Dendritic cell treated with granulocyte-macrophage colony-stimulating factor and Interleukin-4, amounts not matched to agents 40 ng/mL and 50 ng/mL, for 4 days (primary cell): Measurements from ENCODE around the gene YES1.
"Not testable (repeated sequence)": the region's sequence is repeated elsewhere in the genome, so short reads cannot be mapped to it uniquely, and the experiment has no call there.

Experiments used
- H3K27ac Mint-ChIP-seq: one replicate; pipeline ENCODE4 v1.8.0; 2022; ENCODE audit warnings: mild to moderate bottlenecking, mixed read lengths
- H3K27me3 Mint-ChIP-seq: one replicate; pipeline ENCODE4 v1.8.0; 2022; ENCODE audit warnings: mild to moderate bottlenecking, mixed read lengths
- H3K36me3 Mint-ChIP-seq: one replicate; pipeline ENCODE4 v1.8.0; 2022; ENCODE audit warnings: low read depth, mixed read lengths
- H3K4me1 Mint-ChIP-seq: one replicate; pipeline ENCODE4 v1.8.0; 2022; ENCODE audit warnings: low read depth, mixed read lengths
- H3K4me3 Mint-ChIP-seq: one replicate; pipeline ENCODE4 v1.8.0; 2022; ENCODE audit warnings: mild to moderate bottlenecking, moderate library complexity, mixed read lengths
- H3K9me3 Mint-ChIP-seq: one replicate; pipeline ENCODE4 v1.8.0; 2022; ENCODE audit warnings: mixed read lengths
- intact Hi-C: fragments of 100-400 bp; cut with micrococcal nuclease; formaldehyde crosslinking; loops from one replicate; pipeline ENCODE4 v1.15.0; 2022

YES1 gene

DNA sequence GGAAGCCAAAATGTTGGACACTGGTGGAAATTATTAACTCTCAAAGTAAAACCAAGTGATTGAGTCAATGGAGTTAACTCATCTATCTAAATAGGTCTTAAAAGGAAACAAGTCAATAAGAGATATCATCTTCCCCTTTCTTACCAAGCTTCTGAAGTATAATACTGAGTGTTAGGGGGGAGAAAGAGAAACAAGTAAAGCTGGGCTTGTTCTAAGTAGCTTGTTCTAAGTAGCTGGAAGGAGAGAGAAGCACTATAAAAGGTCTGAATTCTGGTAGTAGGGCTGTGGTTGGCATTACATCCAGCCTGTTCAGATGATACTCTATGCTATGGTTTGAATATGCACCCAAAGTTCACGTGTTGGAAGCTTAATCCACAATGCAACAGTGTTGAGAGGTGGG, 26.8 kb downstream of the YES1 start:
- H3K4me3 Mint-ChIP-seq: no peak overlapping the region
- H3K27ac Mint-ChIP-seq: no peak overlapping the region
- intact Hi-C loops: no loop called here
- no peaks in the 10 kb centered on the region for H3K4me1 Mint-ChIP-seq
- H3K36me3 Mint-ChIP-seq: no peaks in the 10 kb centered on the region
- peaks cover 52% of the 10 kb centered on the region for H3K27me3 Mint-ChIP-seq
- no peaks in the 10 kb centered on the region for H3K9me3 Mint-ChIP-seq

DNA sequence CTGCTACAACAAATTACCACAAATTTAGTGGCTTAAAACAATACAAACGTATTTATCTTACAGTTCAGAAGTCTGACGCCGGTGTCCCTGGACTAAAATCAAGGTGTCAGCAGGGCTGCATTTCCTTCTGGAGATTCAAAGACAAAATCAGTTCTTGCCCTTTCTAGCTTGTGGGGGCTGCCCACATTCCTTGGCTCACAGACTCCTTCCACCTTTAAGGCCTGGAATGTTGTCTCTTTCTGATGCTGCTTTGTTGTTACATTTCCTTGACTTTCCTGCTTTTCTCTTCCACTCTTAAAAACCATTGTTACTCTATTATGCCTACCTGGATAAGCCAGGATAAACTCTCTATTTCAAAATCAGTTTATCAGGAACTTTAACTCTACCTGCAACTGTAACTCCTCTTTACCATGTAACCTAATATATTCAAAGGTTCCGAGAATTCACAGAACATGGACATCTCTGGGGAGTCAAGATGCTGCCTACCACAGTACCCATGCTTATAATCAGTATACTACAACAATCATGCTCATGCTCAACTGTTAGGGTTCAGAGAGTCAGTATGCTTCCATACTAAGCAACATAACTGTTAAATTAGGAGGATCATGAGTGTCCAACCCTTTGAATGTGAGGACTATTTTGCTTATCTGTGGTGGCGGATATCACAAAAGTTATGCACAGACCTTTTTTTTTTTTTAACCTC, 27.4 kb downstream of the YES1 start:
- H3K36me3 Mint-ChIP-seq: no peaks in the 10 kb centered on the region
- H3K4me1 Mint-ChIP-seq: no peaks in the 10 kb centered on the region
- no peaks in the 10 kb centered on the region for H3K9me3 Mint-ChIP-seq
- H3K27ac Mint-ChIP-seq: no peak overlapping the region
- no peak overlapping the region for H3K4me3 Mint-ChIP-seq
- intact Hi-C loops: no loop called here
- H3K27me3 Mint-ChIP-seq: peaks cover 52% of the 10 kb centered on the region

DNA sequence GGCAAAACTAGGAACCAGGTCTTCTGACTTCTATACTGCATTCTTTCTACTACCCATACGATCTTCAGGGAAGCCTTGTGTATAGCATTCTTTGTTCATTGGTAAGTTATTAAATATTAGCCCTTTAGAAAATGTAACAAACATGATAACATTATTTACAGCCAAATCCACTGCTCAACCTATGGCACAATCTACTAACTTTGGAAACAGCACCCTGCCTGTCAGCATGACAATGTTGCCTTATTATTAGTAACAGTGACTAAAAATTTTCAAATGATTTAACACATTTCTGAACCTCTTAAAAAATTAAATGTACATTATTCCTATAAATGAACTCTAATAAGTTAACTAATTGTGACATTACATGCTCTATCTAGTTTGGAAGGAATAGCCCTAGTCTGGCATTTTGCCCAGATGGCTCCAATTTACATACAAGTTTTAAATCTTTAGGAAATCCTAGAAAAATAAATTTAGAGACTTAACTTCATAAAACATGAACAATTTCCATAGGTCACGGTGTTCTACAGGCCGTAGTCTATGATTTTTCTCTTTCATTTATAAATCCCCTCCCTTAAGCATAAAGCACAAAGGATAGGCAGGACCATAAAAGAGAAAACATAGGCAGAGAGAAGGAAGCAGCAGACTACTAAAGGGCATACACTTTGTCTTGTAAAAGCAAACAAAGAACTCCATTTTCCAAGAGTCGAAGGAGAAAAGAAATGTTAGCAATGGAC, 33.7 kb downstream of the YES1 start:
- no peak overlapping the region for H3K27ac Mint-ChIP-seq
- intact Hi-C loops: no loop called here
- H3K27me3 Mint-ChIP-seq: peaks cover 59% of the 10 kb centered on the region
- no peaks in the 10 kb centered on the region for H3K36me3 Mint-ChIP-seq
- H3K4me3 Mint-ChIP-seq: no peak overlapping the region
- H3K9me3 Mint-ChIP-seq: no peaks in the 10 kb centered on the region
- H3K4me1 Mint-ChIP-seq: no peaks in the 10 kb centered on the region

DNA sequence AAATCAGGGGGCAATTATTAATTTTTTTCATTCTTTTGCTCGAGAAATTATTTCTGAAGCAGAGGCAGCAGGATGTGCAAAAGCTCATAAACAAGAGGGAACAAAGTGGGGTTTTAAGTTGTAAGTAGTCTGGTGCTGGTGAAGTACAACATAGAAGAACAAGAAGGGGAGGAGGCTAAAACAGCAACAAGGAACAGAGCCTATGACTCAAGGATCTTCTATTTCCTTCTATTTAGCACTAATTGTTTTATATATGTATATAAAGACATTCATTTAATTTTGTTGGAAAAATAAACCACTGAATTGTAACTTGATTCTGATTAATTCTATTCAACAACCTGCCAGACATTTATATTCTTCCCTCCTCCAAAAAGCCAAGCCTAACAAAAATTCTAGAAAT, 35.0 kb downstream of the YES1 start:
- H3K4me3 Mint-ChIP-seq: no peak overlapping the region
- H3K9me3 Mint-ChIP-seq: no peaks in the 10 kb centered on the region
- H3K27me3 Mint-ChIP-seq: peaks cover 58% of the 10 kb centered on the region
- no peaks in the 10 kb centered on the region for H3K4me1 Mint-ChIP-seq
- H3K27ac Mint-ChIP-seq: no peak overlapping the region
- no peaks in the 10 kb centered on the region for H3K36me3 Mint-ChIP-seq
- intact Hi-C loops: no loop called here

DNA sequence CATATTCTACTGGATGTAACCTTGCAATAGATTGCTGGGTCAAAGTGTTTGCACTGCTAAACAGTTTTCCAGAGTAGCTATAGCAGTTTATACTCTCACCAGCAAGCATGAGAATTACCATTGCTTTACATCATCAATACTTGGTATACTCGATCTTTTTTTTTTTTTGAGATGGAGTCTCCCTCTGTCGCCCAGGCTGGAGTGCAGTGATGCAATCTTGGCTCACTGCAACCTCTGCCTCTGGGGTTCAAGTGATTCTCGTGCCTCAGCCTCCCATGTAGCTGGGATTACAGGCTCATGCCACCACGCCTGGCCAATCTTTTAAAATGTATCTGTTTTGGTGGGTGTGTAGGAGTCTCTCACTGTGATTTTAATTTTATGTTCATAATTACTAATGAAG, 36.0 kb downstream of the YES1 start:
- H3K9me3 Mint-ChIP-seq, H3K27ac Mint-ChIP-seq, H3K36me3 Mint-ChIP-seq, intact Hi-C loops, H3K4me1 Mint-ChIP-seq, H3K4me3 Mint-ChIP-seq: not testable (repeated sequence)
- H3K27me3 Mint-ChIP-seq: peaks cover 52% of the 10 kb centered on the region

DNA sequence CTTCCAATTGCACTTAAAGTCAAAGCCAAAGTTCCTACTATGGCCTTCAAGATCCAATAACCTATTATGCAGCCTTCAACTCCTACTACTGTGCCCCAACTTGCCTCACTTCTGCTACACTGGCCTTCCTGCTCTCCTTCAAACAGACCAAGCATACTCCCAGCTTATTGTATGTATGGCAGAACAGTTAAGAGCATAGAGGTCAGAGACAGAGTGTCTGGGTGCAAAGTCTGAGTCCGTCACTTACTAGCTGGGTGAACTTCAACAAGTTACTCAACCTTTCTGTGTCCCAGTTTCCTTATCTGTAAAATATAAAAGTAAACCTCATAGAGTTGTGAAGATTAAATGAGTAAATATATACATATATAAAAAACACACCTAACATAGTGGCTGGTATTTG, 37.2 kb downstream of the YES1 start:
- no peaks in the 10 kb centered on the region for H3K4me1 Mint-ChIP-seq
- H3K4me3 Mint-ChIP-seq: no peak overlapping the region
- H3K27me3 Mint-ChIP-seq: peaks cover 51% of the 10 kb centered on the region
- no peaks in the 10 kb centered on the region for H3K9me3 Mint-ChIP-seq
- no peak overlapping the region for H3K27ac Mint-ChIP-seq
- intact Hi-C loops: no loop called here
- no peaks in the 10 kb centered on the region for H3K36me3 Mint-ChIP-seq

DNA sequence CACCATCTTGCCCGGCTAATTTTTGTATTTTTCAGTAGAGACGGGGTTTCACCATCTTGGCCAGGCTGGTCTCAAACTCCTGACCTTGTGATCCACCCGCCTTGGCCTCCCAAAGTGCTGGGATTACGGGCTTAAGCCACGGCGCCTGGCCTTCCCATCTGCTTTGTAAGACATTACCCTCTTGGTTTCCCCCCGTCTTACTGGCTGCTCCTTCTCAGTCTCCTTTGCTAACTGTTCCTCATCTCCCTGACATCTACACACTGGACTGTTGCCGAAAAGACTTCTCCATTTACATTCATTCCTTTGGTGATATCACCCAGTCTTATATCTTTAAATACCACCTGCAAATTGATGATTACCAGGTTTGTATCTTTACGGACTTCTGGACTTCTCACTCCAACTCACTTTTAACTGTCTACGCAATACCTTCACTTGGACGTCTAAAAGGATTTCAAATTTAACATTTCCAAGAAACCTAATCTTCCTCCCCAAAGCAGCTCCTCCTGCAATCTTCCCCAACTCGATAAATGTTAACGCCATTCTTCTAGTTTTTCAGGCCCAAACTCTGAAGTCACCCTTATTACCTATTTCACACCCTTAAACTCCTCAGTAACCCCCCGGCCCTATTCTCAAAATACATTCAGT, 37.9 kb downstream of the YES1 start:
- no peaks in the 10 kb centered on the region for H3K36me3 Mint-ChIP-seq
- H3K27ac Mint-ChIP-seq: no peak overlapping the region
- no peak overlapping the region for H3K4me3 Mint-ChIP-seq
- intact Hi-C loops: no loop called here
- H3K4me1 Mint-ChIP-seq: no peaks in the 10 kb centered on the region
- peaks cover 48% of the 10 kb centered on the region for H3K27me3 Mint-ChIP-seq
- no peaks in the 10 kb centered on the region for H3K9me3 Mint-ChIP-seq

DNA sequence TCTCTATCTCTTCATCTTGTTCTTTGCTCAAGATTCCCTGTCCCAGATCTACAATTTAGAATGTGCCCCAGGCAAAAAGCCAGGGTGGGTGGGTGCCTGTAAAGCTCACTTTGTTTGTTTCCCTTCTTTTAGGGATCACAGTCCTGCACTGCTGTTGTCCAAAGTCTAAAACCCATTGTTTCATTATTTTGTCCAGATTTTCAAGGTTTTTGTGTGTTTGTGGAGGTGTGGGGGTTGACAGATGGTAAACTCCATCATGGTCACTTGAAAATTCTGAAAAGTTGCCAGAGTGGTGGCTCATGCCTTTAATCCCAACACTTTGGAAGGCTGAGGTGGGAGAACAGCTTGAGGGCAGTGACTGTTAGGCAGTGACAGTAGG, 41.5 kb downstream of the YES1 start:
- H3K9me3 Mint-ChIP-seq: no peaks in the 10 kb centered on the region
- H3K27me3 Mint-ChIP-seq: peaks cover 37% of the 10 kb centered on the region
- no peak overlapping the region for H3K4me3 Mint-ChIP-seq
- no peak overlapping the region for H3K27ac Mint-ChIP-seq
- intact Hi-C loops: no loop called here
- no peaks in the 10 kb centered on the region for H3K4me1 Mint-ChIP-seq
- H3K36me3 Mint-ChIP-seq: no peaks in the 10 kb centered on the region

DNA sequence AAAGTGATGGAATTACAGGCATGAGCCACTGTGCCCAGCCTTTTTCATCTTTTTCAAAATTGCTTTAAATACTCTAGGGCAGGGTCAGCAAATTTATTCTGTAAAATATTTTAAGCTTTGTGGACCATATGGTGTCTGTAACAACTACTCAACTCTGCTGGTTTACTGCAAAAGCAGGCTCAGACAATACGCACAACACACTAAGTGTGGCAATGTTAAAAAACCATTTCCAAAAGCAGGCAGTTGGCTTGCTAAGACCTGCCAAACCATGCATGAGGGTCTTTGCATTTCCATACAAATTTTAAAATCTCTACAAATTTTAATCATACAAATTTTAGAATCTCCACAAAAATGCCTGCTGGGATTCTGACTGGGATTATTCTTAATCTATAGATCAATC, 44.1 kb downstream of the YES1 start:
- Mint-ChIP-seq H3K27ac (no peak overlapping the region), H3K9me3 (no peaks in the 10 kb centered on the region), H3K4me1 (no peaks in the 10 kb centered on the region), H3K27me3 (peaks cover 35% of the 10 kb centered on the region), H3K4me3 (no peak overlapping the region), H3K36me3 (no peaks in the 10 kb centered on the region)
- intact Hi-C loops: no loop called here

DNA sequence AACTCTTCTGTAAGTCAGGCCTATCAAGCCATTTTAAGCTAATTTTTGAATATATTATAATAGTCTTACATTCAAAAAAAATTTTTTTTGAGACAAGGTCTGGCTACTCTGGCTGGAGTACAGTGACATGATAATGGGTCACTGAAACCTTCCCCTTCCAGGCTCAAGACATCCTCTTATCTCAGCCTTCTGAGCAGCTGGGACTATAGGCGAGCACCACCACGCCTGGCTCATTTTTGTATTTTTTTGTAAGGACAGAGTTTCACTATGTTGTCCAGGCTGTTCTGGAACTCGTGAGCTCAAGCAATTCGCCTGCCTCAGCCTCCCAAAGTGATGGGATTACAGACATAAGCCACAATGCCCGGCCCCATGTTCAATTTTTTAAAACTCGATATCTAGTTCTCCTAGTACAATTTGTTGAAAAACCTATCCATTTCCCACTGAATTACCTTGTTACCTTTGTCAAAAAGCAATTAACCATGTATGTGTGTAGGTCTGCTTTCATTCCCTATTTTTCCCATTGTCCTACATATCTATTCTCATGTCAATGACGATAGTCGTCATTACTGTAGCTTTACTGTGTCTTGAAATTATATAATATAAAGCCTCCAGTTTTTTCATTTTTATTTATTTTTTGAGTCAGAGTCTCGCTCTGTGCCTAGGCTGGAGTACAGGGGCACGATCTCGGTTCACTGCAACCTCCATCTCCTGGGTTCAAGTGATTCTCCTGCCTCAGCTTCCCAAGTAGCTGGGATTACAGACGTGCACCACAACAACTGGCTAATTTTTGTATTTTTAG, 44.8 kb downstream of the YES1 start:
- Mint-ChIP-seq H3K4me3 (no peak overlapping the region), H3K27me3 (peaks cover 35% of the 10 kb centered on the region), H3K9me3 (no peaks in the 10 kb centered on the region), H3K27ac (no peak overlapping the region), H3K4me1 (no peaks in the 10 kb centered on the region), H3K36me3 (no peaks in the 10 kb centered on the region)
- intact Hi-C loops: no loop called here

DNA sequence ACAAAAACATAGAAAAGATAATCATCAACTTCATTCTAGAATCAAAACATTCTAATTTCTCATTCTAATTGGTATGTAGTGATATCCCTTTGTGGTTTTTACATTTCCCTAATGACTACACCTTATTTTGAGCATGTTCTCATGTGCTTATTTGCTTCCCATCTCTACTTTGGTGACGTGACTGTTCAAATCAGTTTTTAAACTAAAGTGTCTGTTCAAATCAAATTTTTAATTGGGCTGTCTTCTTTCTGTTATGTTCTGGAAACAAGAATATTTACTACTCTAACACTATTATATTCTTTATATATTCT, 45.5 kb downstream of the YES1 start:
- peaks cover 34% of the 10 kb centered on the region for H3K27me3 Mint-ChIP-seq
- H3K9me3 Mint-ChIP-seq: no peaks in the 10 kb centered on the region
- intact Hi-C loops: no loop called here
- no peak overlapping the region for H3K4me3 Mint-ChIP-seq
- no peak overlapping the region for H3K27ac Mint-ChIP-seq
- H3K36me3 Mint-ChIP-seq: no peaks in the 10 kb centered on the region
- H3K4me1 Mint-ChIP-seq: no peaks in the 10 kb centered on the region

DNA sequence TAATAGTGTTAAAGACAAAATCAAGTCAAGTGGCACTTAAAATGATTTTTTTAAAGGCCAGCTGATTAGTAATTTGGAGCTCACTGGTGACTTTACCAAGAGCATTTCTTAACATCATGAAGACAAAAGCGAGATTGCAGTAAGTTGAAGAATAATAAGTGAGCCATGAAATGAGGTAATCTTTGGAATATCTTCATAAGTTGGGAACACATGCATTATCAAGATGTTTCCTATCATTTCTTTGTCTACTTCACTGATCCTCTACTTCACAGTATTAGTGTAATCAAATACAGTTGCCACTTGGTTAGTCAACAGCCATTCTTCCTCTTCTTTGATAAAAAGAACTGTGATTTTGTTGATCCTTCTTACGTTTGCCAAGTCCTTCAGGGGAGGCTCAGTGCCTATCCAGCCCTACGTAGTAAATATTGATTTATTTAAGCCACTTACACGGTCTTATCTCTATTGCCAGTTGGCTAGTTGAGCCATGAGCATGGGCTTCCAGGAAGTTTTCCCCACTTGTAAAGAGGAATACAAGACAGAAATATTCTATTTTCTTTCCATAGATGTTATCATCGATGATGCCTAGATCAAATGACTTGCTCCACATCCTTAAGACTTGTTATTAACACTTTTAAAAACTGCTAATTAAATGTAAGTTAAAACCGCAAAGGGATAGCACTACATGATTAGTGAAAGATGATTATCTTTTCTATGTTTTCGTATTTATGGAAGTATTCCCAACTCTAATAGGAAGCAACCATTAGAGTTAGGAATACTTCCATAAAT, 46.1 kb downstream of the YES1 start:
- no peaks in the 10 kb centered on the region for H3K9me3 Mint-ChIP-seq
- no peaks in the 10 kb centered on the region for H3K4me1 Mint-ChIP-seq
- H3K27ac Mint-ChIP-seq: no peak overlapping the region
- H3K36me3 Mint-ChIP-seq: no peaks in the 10 kb centered on the region
- intact Hi-C loops: no loop called here
- no peak overlapping the region for H3K4me3 Mint-ChIP-seq
- H3K27me3 Mint-ChIP-seq: peaks cover 36% of the 10 kb centered on the region

DNA sequence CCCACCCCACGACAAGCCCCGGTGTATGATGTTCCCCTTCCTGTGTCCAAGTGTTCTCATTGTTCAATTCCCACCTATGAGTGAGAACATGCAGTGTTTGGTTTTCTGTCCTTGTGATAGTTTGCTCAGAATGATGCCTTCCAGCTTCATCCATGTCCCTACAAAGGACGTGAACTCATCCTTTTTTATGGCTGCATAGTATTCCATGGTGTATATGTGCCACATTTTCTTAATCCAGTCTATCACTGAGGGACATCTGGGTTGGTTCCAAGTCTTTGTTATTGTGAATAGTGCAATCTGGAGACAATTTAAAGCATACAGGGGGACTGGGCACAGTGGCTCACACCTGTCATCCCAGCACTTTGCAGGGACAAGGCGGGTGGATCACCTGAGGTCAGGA, 52.2 kb downstream of the YES1 start:
- intact Hi-C loops: not testable (repeated sequence)

More for the DNA sequence above, 52.2 kb downstream of the YES1 start:
- not testable (repeated sequence) for H3K27ac Mint-ChIP-seq, H3K36me3 Mint-ChIP-seq, H3K9me3 Mint-ChIP-seq, H3K4me3 Mint-ChIP-seq, H3K4me1 Mint-ChIP-seq
- peaks cover 27% of the 10 kb centered on the region for H3K27me3 Mint-ChIP-seq
